Omental fat pad (tissue), 4 donors: ENCODE results near the gene SLF2. TPM values are rescaled to one million over a fixed set of nuclear protein-coding genes. Genes with fewer than 3 reads are reported as not detected.

Source experiments
- ATAC-seq: fragments of 150-250 bp; one replicate; pipeline ENCODE4 v1.9.1; 2016; ENCODE audit warnings: mild to moderate bottlenecking, moderate library complexity; ENCODE audit not compliant: low FRiP score
- DNase-seq: peaks from one replicate; pipeline ENCODE4 v3.0.0-alpha.2; 2019; ENCODE audit warnings: low spot score
- total RNA-seq, 4 donors: library from RNA; depleted of rRNA; stranded (reverse); fragments of >200 nt; gene quantifications; one replicate each; pipeline ENCODE4 v1.1.0, GENCODE V29; 2016
- TF ChIP-seq, protein P1 (sequence below), 3 donors: fragments of 450-650 bp; IDR thresholded peaks; one replicate each; pipeline ENCODE4 v1.5.1; 2016 to 2017; ENCODE audit warnings: antibody characterized with exemption in 3 of 3, mild to moderate bottlenecking in 3 of 3, moderate library complexity in 2 of 3

SLF2 gene
- total RNA-seq, 4 donors from 2014 or later = 14.9 to 37.8 (median 21.9) TPM

DNA sequence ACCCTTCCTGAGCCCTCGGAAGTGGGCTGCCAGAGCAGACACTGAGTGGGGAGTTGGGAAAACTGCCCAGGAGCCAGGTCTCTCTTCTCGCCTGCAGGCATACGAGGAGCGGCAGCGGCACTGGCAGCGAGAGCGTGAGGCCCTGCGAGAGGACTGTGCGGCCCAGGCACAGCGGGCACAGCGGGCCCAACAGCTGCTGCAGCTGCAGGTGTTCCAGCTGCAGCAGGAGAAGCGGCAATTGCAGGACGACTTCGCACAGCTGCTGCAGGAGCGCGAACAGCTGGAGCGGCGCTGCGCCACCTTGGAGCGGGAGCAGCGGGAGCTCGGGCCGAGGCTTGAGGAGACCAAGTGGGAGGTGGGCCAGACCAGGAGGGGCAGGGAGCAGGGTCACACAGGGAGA, 92.6 kb downstream of the SLF2 start:
- no peak for DNase-seq
- ATAC-seq = no peak
- TF ChIP-seq, protein P1, sequence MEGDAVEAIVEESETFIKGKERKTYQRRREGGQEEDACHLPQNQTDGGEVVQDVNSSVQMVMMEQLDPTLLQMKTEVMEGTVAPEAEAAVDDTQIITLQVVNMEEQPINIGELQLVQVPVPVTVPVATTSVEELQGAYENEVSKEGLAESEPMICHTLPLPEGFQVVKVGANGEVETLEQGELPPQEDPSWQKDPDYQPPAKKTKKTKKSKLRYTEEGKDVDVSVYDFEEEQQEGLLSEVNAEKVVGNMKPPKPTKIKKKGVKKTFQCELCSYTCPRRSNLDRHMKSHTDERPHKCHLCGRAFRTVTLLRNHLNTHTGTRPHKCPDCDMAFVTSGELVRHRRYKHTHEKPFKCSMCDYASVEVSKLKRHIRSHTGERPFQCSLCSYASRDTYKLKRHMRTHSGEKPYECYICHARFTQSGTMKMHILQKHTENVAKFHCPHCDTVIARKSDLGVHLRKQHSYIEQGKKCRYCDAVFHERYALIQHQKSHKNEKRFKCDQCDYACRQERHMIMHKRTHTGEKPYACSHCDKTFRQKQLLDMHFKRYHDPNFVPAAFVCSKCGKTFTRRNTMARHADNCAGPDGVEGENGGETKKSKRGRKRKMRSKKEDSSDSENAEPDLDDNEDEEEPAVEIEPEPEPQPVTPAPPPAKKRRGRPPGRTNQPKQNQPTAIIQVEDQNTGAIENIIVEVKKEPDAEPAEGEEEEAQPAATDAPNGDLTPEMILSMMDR (IDR thresholded peaks at IDR 0.05) = no peak

DNA sequence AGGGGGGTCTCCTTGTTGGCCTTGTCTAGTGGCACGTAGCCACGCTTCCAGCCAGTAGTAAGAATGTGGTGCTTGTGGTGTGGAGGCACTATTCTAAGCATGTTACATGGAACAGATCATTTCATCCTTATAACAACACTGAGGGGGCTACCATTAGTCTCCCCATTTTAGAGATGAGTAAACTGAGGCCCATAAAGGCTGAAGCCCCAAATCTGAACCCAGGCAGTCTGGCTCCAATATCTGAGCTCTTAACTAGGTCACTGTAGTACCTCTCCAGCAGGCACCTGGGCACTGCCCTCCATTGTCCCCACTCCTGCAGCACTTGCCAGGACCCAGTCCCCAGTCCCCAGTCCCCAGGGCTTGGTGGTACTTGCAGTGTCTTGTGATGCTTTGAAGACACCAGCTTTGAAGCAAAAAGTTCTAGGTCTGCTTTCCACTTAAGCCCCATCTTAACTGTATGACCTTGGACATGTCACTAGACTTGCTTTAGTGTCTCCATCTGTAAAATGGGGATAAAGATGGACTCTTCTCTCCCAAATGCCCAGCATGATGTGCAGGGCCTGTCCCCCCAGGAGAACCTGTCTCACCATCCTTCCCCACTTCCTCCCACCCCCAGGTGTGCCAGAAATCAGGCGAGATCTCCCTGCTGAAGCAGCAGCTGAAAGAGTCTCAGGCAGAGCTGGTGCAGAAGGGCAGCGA, 93.3 kb downstream of the SLF2 start:
- DNase-seq (no peak), ATAC-seq (no peak)
- TF ChIP-seq, protein P1 (IDR thresholded peaks at IDR 0.05) = no peak

DNA sequence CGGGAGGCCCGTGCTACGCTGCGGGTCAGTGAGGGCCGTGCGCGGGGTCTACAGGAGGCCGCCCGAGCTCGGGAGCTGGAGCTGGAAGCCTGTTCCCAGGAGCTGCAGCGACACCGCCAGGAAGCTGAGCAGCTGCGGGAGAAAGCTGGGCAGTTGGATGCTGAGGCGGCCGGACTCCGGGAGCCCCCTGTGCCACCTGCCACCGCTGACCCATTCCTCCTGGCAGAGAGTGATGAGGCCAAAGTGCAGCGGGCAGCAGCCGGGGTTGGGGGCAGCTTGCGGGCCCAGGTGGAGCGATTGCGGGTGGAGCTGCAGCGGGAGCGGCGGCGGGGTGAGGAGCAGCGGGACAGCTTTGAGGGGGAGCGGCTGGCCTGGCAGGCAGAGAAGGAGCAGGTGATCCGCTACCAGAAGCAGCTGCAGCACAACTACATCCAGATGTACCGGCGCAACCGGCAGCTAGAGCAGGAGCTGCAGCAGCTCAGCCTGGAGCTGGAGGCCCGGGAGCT, 93.9 kb downstream of the SLF2 start:
- no peak for ATAC-seq
- DNase-seq = no peak
- TF ChIP-seq, protein P1 (IDR thresholded peaks at IDR 0.05) = no peak

DNA sequence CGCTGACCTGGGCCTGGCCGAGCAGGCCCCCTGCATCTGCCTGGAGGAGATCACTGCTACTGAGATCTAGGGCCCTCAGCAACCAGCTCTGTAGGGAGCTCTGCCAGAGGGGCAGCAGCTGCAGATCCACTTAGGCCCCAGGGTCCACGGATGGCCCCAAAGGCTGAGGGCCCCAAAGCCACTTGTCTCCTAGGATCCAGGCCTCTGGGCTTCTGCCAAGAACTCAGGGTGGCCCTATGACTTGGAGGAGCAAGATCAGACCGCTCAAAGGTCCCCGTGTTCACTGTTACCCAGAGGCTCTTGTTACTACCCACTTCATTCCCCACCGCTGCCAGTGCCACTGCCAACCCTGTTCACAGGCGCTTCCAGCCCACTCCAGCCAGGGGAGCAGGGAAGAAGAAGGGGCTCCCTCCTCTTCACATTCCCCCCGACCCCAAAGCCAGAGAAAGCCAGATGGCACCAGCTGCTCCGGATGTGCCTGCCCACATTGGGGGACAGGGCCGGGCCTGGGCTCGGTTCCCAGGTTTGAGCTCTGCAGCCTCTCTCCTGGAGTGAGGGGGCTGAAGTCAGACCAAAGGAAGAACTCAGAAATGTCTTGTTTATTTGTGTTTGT, 94.4 kb downstream of the SLF2 start:
- ATAC-seq = no peak
- no peak for DNase-seq
- TF ChIP-seq, protein P1 (IDR thresholded peaks at IDR 0.05) = no peak

DNA sequence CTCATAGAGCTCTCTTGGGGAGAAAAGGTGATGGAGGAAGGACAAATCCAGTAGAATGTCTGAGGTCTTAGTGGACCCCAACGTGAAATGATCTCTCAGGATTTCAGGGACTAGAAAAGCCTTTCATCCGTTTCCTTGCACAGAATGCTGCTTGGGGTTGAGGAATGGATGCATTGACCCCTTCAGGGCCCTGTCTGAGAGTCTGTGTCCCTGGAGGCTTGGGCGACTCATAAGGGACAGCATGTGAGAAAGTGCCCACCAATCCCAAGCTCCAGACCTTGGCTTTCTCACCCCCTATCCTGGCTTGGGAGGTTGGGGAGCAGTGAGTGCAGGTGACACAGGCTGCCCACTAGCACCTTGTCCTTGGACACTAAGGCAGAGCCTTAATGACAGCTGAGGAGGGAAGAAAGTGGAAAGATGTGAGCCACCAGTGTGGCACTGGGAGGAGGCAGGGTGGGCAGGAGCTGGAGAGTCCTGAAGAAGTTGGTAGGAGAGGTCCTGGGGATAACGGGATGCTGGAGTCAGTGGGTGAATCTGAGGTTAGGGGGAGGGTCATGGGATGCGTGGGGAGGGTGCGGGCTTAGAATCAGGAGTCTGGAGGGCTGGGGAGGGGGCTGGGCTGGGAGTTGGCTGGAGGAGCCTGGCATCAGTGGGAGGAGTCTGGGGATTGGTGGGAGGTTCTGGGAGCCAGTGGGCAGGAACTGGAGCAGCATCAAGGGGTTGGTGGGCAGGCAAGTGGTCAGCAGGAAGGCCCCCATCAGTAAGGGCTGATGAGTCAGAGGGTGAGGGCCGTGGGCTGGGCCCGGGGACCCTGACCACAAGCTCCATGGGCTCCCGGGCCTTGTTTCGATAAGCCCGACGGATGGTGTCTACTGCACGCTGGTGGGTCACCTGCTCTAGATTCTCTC, 95.4 kb downstream of the SLF2 start:
- TF ChIP-seq, protein P1 (IDR thresholded peaks at IDR 0.05) = no peak
- DNase-seq (no peak), ATAC-seq (no peak)

DNA sequence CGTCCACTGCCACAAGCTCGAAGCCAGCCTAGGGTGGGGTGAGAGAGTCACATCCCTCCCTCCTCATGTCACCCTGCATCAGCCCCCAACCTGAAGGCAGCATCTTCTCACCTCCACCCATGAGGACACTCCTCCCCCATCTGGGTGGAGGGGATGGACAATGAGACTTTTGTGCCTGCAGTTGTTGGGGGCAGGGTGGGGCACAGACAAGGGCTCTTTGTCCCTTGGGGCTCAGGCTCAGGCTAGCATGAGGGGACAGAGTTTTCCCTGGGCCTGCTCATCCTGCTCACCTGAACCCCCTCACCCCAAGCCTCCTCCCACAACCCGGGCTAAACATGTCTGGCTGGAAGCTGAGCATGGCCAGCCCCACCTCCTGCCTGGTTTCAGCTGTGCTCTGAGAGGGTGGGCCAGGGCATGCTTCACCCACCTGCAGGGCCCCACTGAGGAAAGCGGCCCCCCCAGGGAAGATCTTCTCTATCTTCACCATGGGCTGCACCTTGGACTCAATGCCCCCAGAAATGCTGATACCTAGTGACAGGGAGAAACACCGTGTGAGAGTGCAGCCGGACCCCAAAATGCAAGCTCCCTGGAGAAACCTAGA, 96.2 kb downstream of the SLF2 start:
- no peak for DNase-seq
- TF ChIP-seq, protein P1 (IDR thresholded peaks at IDR 0.05) = no peak

More for the DNA sequence above, 96.2 kb downstream of the SLF2 start:
- no peak for ATAC-seq
